Epithelial cell of umbilical artery (primary cell): ENCODE measurements around the gene PIGZ. TPM values are rescaled to one million over a fixed set of nuclear protein-coding genes. Genes with fewer than 3 reads are reported as not detected.

ENCODE experiments used
- total RNA-seq: library from RNA; depleted of rRNA; stranded (reverse); fragments of >200 nt; gene quantifications from 2 replicates; pipeline ENCODE4 v1.2.3, GENCODE V29; 2014

Gene PIGZ
- 2.3 and 2.6 TPM in 2 replicates for total RNA-seq

DNA sequence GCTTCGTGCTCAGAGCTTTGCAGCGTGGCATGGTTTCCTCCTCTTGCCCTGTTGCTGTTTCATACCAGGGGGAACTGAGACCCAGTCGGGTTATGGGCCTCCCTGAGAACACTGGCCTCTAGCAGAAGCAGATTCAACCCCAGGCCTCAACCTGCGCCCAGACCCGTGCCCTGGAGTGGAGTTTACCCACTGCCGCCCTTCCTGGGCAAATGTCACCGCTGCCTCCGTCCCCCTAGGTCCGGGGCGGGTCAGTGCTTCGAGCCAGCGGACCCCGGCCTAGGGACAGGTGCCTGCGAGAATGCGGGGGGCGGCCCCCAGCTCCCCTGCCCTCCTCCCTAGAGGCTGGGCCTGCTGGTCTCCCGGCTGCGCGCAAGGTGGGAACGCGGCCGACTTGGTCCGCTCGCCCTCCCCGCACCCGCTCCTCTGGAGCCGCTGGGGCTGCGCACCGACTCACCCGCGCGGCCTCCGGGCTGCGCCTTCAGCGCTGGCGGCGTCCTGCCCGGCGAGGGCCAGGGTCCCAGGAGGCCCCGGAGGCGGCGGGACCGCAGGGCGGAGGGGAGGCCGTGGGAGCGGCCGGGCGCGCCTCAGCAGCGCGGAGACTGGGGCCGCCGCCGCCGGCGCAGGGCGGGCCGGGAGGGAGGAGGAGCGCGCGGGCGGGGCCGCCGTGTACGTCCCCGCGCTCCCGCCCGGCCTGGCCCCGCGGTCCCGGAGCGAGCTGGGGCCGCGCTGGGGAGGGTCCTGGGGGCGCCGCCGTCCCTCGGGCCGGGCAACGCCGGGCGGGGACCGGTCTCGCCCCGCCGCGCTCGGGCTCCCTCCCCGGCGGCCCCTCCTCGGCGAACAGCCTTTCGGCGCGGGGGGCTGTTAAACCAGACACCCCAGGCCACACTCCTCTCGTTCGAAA, at the start of gene PIGZ:
Gene PIGZ (minus strand): TSS at position 601 of the 901 bp plus-strand sequence. CDS start 16,802 bp downstream, outside the sequence.

DNA sequence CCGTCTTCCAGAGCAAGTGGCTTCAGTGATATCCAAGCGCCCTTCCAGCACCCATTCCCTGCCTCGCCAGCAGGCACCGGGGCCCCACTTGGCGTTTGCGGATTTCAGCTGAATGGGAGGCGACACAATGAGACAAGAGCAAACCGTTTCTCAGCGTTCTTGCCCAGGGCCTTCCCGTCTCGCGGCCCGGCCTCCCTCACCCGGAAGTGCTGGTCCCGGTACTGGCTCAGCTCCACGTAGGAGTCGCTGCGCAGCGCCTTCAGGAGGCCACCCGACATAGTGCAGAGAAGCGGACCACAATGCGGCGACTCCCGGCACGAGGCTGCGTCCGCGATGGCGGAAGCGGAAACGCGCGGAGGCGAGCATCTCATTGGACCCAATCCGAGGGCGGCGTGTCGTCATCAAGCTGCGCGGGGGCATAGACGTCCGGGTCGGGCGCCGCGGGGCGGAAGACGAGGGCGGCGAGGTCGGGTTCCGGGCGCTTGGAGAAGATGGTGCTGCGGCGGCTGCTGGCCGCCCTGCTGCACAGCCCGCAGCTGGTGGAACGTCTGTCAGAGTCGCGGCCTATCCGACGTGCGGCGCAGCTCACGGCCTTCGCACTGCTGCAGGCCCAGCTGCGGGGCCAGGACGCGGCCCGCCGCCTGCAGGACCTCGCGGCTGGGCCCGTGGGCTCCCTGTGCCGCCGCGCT, 26.3 kb downstream of the PIGZ start, which contains the start of gene NCBP2:
Gene NCBP2 (minus strand): TSS at position 303 of the 689 bp plus-strand sequence. CDS start 25 bp downstream, at position 278.

Other genes starting within 250 kb of the PIGZ start
- 33.1 and 33.9 TPM in 2 replicates for gene PAK2, start 229.0 kb downstream of the PIGZ start, total RNA-seq
- gene SENP5, start 100.9 kb downstream of the PIGZ start, total RNA-seq: 50.3 and 58.4 TPM in 2 replicates
- gene NCBP2, start 26.3 kb downstream of the PIGZ start, total RNA-seq: 90.6 and 93.5 TPM in 2 replicates
- gene MELTF, start 61.0 kb upstream of the PIGZ start, total RNA-seq: 6.2 and 11.7 TPM in 2 replicates